HepG2 (cell line): ENCODE measurements around the gene EI24. TPM values are rescaled to one million over a fixed set of nuclear protein-coding genes. Genes with fewer than 3 reads are reported as not detected.

Source experiments
- ATAC-seq: fragments of 200-7000 bp; cut with Tn5 transposase; 3 replicates; pipeline ENCODE4 v1.9.1; 2020; ENCODE audit warnings: mild to moderate bottlenecking, moderate library complexity
- BruUV-seq: library from RNA; stranded (reverse); fragments of 400-500 nt; replicated peaks from 2 replicates; lab custom pipeline; 2021; lab: Mats Ljungman, UMichigan
- CTCF ChIA-PET: fragments of 300-600 bp; formaldehyde crosslinking; extraction: SDS; loops from one replicate; lab custom pipeline; 2021; ENCODE audit warnings: low total read pairs, inconsistent platforms, low intra/inter-chr PET ratio; lab: Yijun Ruan, JAX
- POLR2A ChIA-PET: fragments of 350-600 bp; sonication (Branson Sonifier 250); formaldehyde crosslinking; loops from one replicate; lab custom pipeline; 2020; ENCODE audit warnings: antibody characterized with exemption, inconsistent platforms; lab: Yijun Ruan, JAX
- DNase-seq: peaks from one replicate; pipeline ENCODE4 v3.0.0-alpha.2; 2015; ENCODE audit warnings: low spot score
- FAIRE-seq: peaks from 3 replicates; lab custom pipeline; 2011; peaks lifted over from hg19 to GRCh38; lab: Jason Lieb, UNC
- H2AFZ ChIP-seq: one replicate; pipeline ENCODE4 v1.6.1; 2011; ENCODE audit warnings: low read length, inconsistent platforms
- H3K27ac ChIP-seq: fragments of 300-600 bp; 3 replicates; pipeline ENCODE4 v1.8.0; 2011; ENCODE audit warnings: mixed run types, mild to moderate bottlenecking, mixed read lengths, low read length, inconsistent platforms; ENCODE audit not compliant: insufficient read depth; ENCODE audit errors: extremely low read length
- H3K27me3 ChIP-seq, 2 experiments: fragments of 200-600 bp in 1 of 2; 2 replicates in 1 of 2; 3 replicates in 1 of 2; pipeline versions ENCODE4 v1.6.0 to v1.8.0; 2011; ENCODE audit warnings: low read length in 2 of 2, mild to moderate bottlenecking in 2 of 2, moderate library complexity in 2 of 2, inconsistent platforms in 1 of 2; ENCODE audit not compliant: insufficient read depth in 2 of 2, control insufficient read depth in 1 of 2
- H3K36me3 ChIP-seq, 2 experiments: fragments of 200-600 bp in 1 of 2; replicated peaks in 1 of 2; 2 replicates in 1 of 2; 3 replicates in 1 of 2; pipeline versions ENCODE4 v1.5.1 to v1.8.0; 2011; ENCODE audit warnings: low read length in 2 of 2, inconsistent platforms in 1 of 2; ENCODE audit not compliant: insufficient read depth in 2 of 2, control insufficient read depth in 1 of 2
- H3K4me1 ChIP-seq: 2 replicates; pipeline ENCODE4 v1.5.1; 2012; ENCODE audit warnings: low read length, inconsistent platforms; ENCODE audit not compliant: insufficient read depth
- H3K4me2 ChIP-seq: 2 replicates; pipeline ENCODE4 v1.6.0; 2011; ENCODE audit warnings: low read depth, low read length, inconsistent platforms
- H3K4me3 ChIP-seq, 3 experiments: fragments of 200-600 bp in 1 of 3; sonication (generic), shearing (Covaris generic) in 1 of 3; replicated peaks in 1 of 3; 2 replicates each; pipeline ENCODE4 v1.5.1; 2011 to 2016; ENCODE audit warnings: low read length in 3 of 3, inconsistent platforms in 2 of 3, low read depth in 2 of 3, mild to moderate bottlenecking in 2 of 3, control low read depth in 1 of 3, mixed read lengths in 1 of 3; ENCODE audit not compliant: insufficient read depth in 1 of 3
- H3K79me2 ChIP-seq: one replicate; pipeline ENCODE4 v1.6.1; 2011; ENCODE audit warnings: low read length, inconsistent platforms; ENCODE audit not compliant: insufficient read depth
- H3K9ac ChIP-seq: 2 replicates; pipeline ENCODE4 v1.6.0; 2011; ENCODE audit warnings: mild to moderate bottlenecking, low read depth, low read length, inconsistent platforms; ENCODE audit not compliant: insufficient read depth
- H3K9me3 ChIP-seq: 2 replicates; pipeline ENCODE4 v1.5.1; 2012; ENCODE audit warnings: mild to moderate bottlenecking, low read length
- H4K20me1 ChIP-seq: 2 replicates; pipeline ENCODE4 v1.6.0; 2011; ENCODE audit warnings: inconsistent platforms, mild to moderate bottlenecking, low read length, moderate library complexity; ENCODE audit not compliant: insufficient read depth
- ATF7 ChIP-seq, 2 experiments: fragments of 450-650 bp in 1 of 2; sonication (generic) in 1 of 2; formaldehyde crosslinking in 1 of 2; IDR thresholded peaks; 2 replicates each; pipeline versions ENCODE4 v1.4.0 to v1.6.1; 2016 to 2020; ENCODE audit warnings: antibody characterized with exemption in 1 of 2, mild to moderate bottlenecking in 1 of 2, missing genetic modification reagents in 1 of 2
- HNF4A ChIP-seq: sonication (generic); formaldehyde crosslinking; IDR thresholded peaks from 2 replicates; pipeline ENCODE4 v1.4.0; 2020; ENCODE audit warnings: missing genetic modification reagents
- MAFK ChIP-seq, 2 experiments: IDR thresholded peaks in 1 of 2; conservative IDR thresholded peaks in 1 of 2; 2 replicates each; pipeline ENCODE4 v1.6.1; 2011; ENCODE audit warnings: improper control_type of control experiment in 2 of 2, low read length in 2 of 2
- ZBTB21 ChIP-seq: sonication (generic); formaldehyde crosslinking; IDR thresholded peaks from 2 replicates; pipeline ENCODE4 v1.4.0; 2020; ENCODE audit warnings: missing genetic modification reagents
- ZNF121 ChIP-seq: sonication (generic); formaldehyde crosslinking; IDR thresholded peaks from 2 replicates; pipeline ENCODE4 v1.5.0; 2020; ENCODE audit warnings: mild to moderate bottlenecking, missing genetic modification reagents
- WGBS: methylation state at CpG from one replicate; pipeline ENCODE4 v1.1.6; 2017; ENCODE audit warnings: low lambda C conversion rate; 5-methylcytosine and 5-hydroxymethylcytosine counted together
- in situ Hi-C: cut with HindIII; loops from 2 replicates; pipeline ENCODE4 v1.10.0; 2017; ENCODE audit warnings: low pct_unique_long_range_greater_than_20kb; ENCODE audit not compliant: extremely low pct_ligation_motif_present
- intact Hi-C: fragments of 100-400 bp; cut with micrococcal nuclease; formaldehyde crosslinking; loops from one replicate; pipeline ENCODE4 v1.10.0; 2022; ENCODE audit not compliant: unreplicated experiment
- polyA plus RNA-seq, 8 experiments: library from polyadenylated mRNA; depleted of rRNA in 3 of 8; stranded (reverse) in 7 of 8; unstranded in 1 of 8; fragments of >200 nt; fragmentation: Illumina TruSeq in 4 of 8; extraction: Trizol in 4 of 8; gene quantifications; 2 replicates each; pipeline versions ENCODE4 v1.2.1 to v1.2.3, GENCODE V29; 2011 to 2016; ENCODE audit warnings: low read depth in 4 of 8, missing spikeins in 1 of 8, mixed read lengths in 1 of 8; ENCODE audit not compliant: insufficient read depth in 1 of 8
- total RNA-seq, 5 experiments: library from RNA; depleted of rRNA; stranded (reverse); fragments of >200 nt; fragmentation: Illumina TruSeq; extraction: Trizol; gene quantifications; 2 replicates each; pipeline ENCODE4 v1.2.3, GENCODE V29; 2016; ENCODE audit warnings: low read depth in 1 of 5

The EI24 gene
- total and polyA plus RNA-seq, 2 of the 13 experiments (the other 11 are each of a cell fraction or from before 2014, with no cell fraction given), result 84.7 to 126 TPM

DNA sequence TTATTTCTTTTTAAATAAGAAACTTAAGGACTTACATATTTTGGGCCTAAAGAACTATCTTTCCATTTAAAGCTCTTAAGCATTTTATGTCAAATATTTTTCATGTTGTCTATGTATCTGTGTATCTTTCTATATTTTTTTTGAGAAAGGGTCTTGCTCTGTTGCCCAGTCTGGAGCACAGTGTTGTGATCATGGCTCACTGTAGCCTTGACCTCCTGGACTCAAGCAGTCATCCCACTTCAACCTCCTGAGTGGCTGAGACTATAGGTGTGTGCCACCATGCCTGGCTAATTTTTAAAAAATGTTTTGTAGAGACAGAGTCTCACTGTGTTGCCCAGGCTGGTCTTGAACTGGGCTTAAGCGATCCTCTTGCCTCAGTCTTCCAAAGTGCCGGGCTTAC lies 31.4 kb downstream of the EI24 start:
- Histone ChIP-seq H2AFZ (no peak overlapping the region), H3K79me2 (peaks cover 17% of the 10 kb centered on the region), H3K9ac (no peak overlapping the region), H3K36me3 (peaks cover 22 to 69% of the 10 kb centered on the region in 2 experiments), H4K20me1 (no peaks in the 10 kb centered on the region), H3K9me3 (no peaks in the 10 kb centered on the region), H3K27me3 (no peaks in the 10 kb centered on the region), H3K4me3 (no peak overlapping the region), H3K4me2 (no peak overlapping the region), H3K27ac (no peak overlapping the region), H3K4me1 (peaks cover 11% of the 10 kb centered on the region)
- in situ Hi-C loops (no loop called here), intact Hi-C loops (no loop called here)
- DNase-seq (no peak), ATAC-seq (no peak), FAIRE-seq (no peak)
- ChIA-PET POLR2A (no interaction called here), CTCF (no interaction called here)
- BruUV-seq, result no TSS peak
- peak; percentile 14; the same call in 1 of the 2 replicates for TF ChIP-seq HNF4A (CRISPR knock-in tag)
- peak; percentile 92 for TF ChIP-seq ZNF121 (CRISPR knock-in tag)
- no peak for TF ChIP-seq ZBTB21 (CRISPR knock-in tag)
- 100% methylated on average over 2 of the region's 2 CpGs for WGBS

DNA sequence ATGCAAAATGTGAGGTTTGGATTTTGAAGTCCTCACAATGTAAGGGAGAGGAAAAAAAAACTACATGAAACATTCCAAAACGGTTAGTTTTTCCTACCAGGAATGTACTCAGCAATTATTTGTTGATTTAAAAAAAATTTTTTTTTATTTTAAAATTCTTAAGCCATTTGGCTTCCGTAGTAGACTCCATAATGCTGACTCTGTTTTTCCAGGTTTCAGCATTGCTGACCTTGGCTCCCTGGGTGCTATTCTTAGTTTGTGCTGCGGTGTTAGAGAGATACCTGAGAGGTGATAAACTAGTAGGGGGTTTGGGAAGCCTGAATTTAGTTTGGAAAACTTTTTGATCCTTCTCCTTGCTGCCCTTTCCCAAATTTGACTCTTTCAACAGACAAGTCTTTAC lies 33.9 kb downstream of the EI24 start:
- FAIRE-seq, result no peak
- no peak for ATAC-seq
- in situ Hi-C loops (no loop called here), intact Hi-C loops (no loop called here)
- peaks cover 4% of the 10 kb centered on the region for H3K79me2 ChIP-seq
- H3K4me3 ChIP-seq, result no peak overlapping the region
- H3K9me3 ChIP-seq, result no peaks in the 10 kb centered on the region
- H3K9ac ChIP-seq, result no peak overlapping the region
- TF ChIP-seq MAFK (conservative IDR thresholded peaks at IDR 0.05 in 1 of 2, IDR thresholded peaks at IDR 0.05 in 1 of 2; ENCODE audit: low read length in 2 of 2) (peak in 1 of 2 experiments; percentile 24; a peak in 1 of 4 replicates), ATF7 (IDR thresholded peaks at IDR 0.05) (no peak), ATF7 (CRISPR knock-in tag; IDR thresholded peaks at IDR 0.05) (no peak)
- no TSS peak for BruUV-seq
- H2AFZ ChIP-seq, result no peak overlapping the region
- H4K20me1 ChIP-seq, result no peaks in the 10 kb centered on the region
- no peaks in the 10 kb centered on the region for H3K4me1 ChIP-seq
- no peaks in the 10 kb centered on the region for H3K27me3 ChIP-seq
- ChIA-PET POLR2A (interaction anchor here (1.1 kb wide), 1 partner anchor 10 kb away, joined by 6 read pairs; the partner anchor contains the start of gene STT3A), CTCF (no interaction called here)
- 96% methylated on average over 3 of the region's 3 CpGs for WGBS
- no peak for DNase-seq
- no peak overlapping the region for H3K4me2 ChIP-seq
- peaks cover 27 to 73% of the 10 kb centered on the region in 2 experiments for H3K36me3 ChIP-seq
- H3K27ac ChIP-seq, result no peak overlapping the region
